Muscle layer of colon (tissue), 2 donors: ENCODE results near the gene GFI1.
"Not testable (repeated sequence)": the region's sequence is repeated elsewhere in the genome, so short reads cannot be mapped to it uniquely, and the experiment has no call there.

Experiments used
- H3K27ac ChIP-seq: one replicate; pipeline ENCODE4 v1.7.0; 2013; ENCODE audit warnings: low read depth, mild to moderate bottlenecking, low read length, moderate library complexity
- H3K27me3 ChIP-seq, 2 donors: one replicate each; pipeline ENCODE4 v1.7.0; 2013; ENCODE audit warnings: low read length in 2 of 2, mild to moderate bottlenecking in 2 of 2; ENCODE audit not compliant: insufficient read depth in 2 of 2, control insufficient read depth in 1 of 2
- H3K36me3 ChIP-seq: one replicate; pipeline ENCODE4 v1.7.0; 2013; ENCODE audit warnings: mild to moderate bottlenecking, low read length; ENCODE audit not compliant: insufficient read depth
- H3K4me1 ChIP-seq: one replicate; pipeline ENCODE4 v1.7.0; 2013; ENCODE audit warnings: mild to moderate bottlenecking, low read length; ENCODE audit not compliant: insufficient read depth
- H3K4me3 ChIP-seq, 2 donors: one replicate each; pipeline ENCODE4 v1.7.0; 2013; ENCODE audit warnings: low read length in 2 of 2, low read depth in 1 of 2, mild to moderate bottlenecking in 1 of 2, moderate library complexity in 1 of 2
- H3K9ac ChIP-seq: one replicate; pipeline ENCODE4 v1.7.0; 2013; ENCODE audit warnings: low read length
- H3K9me3 ChIP-seq: one replicate; pipeline ENCODE4 v1.7.0; 2013; ENCODE audit warnings: mild to moderate bottlenecking, low read length
- donor health status: abdominal sarcoma.
- donor health status: Adenocarcinoma of cecum.

Gene GFI1

GRCh38 chr1:92447976-92448375, 38.7 kb downstream of the GFI1 start:
- no peak overlapping the region for H3K27ac ChIP-seq
- H3K9me3 ChIP-seq: no peaks in the 10 kb centered on the region
- H3K27me3 ChIP-seq: no peaks in the 10 kb centered on the region
- no peaks in the 10 kb centered on the region for H3K36me3 ChIP-seq
- H3K4me3 ChIP-seq: no peak overlapping the region
- H3K4me1 ChIP-seq: no peaks in the 10 kb centered on the region
- H3K9ac ChIP-seq: no peak overlapping the region

GRCh38 chr1:92447033-92447681, 39.6 kb downstream of the GFI1 start:
- no peak overlapping the region for H3K27ac ChIP-seq
- H3K4me3 ChIP-seq: no peak overlapping the region
- H3K27me3 ChIP-seq: no peaks in the 10 kb centered on the region
- no peaks in the 10 kb centered on the region for H3K9me3 ChIP-seq
- H3K36me3 ChIP-seq: no peaks in the 10 kb centered on the region
- no peaks in the 10 kb centered on the region for H3K4me1 ChIP-seq
- no peak overlapping the region for H3K9ac ChIP-seq

GRCh38 chr1:92446546-92446945, 40.2 kb downstream of the GFI1 start:
- Histone ChIP-seq H3K4me3 (no peak overlapping the region), H3K4me1 (no peaks in the 10 kb centered on the region), H3K9ac (no peak overlapping the region)

GRCh38 chr1:92445865-92446264, 40.9 kb downstream of the GFI1 start:
- Histone ChIP-seq H3K27me3 (no peaks in the 10 kb centered on the region), H3K27ac (no peak overlapping the region), H3K36me3 (no peaks in the 10 kb centered on the region), H3K9ac (no peak overlapping the region), H3K9me3 (no peaks in the 10 kb centered on the region), H3K4me3 (no peak overlapping the region), H3K4me1 (no peaks in the 10 kb centered on the region)

More at GRCh38 chr1:92446546-92446945, 40.2 kb downstream of the GFI1 start:
- H3K27ac ChIP-seq: no peak overlapping the region
- no peaks in the 10 kb centered on the region for H3K9me3 ChIP-seq
- H3K27me3 ChIP-seq: no peaks in the 10 kb centered on the region
- no peaks in the 10 kb centered on the region for H3K36me3 ChIP-seq

- H3K27ac ChIP-seq: no peak overlapping the region
- H3K4me3 ChIP-seq: no peak overlapping the region
- H3K9me3 ChIP-seq: no peaks in the 10 kb centered on the region
- H3K27me3 ChIP-seq: no peaks in the 10 kb centered on the region
- no peaks in the 10 kb centered on the region for H3K36me3 ChIP-seq
- H3K4me1 ChIP-seq: no peaks in the 10 kb centered on the region
- H3K9ac ChIP-seq: no peak overlapping the region
Observed at GRCh38 chr1:92444351-92444750, 42.4 kb downstream of the GFI1 start.

- Histone ChIP-seq H3K9ac (no peak overlapping the region), H3K27ac (no peak overlapping the region), H3K27me3 (no peaks in the 10 kb centered on the region)
Observed at GRCh38 chr1:92443893-92444292, 42.8 kb downstream of the GFI1 start.

GRCh38 chr1:92442351-92442750, 44.4 kb downstream of the GFI1 start:
- Histone ChIP-seq H3K36me3 (no peaks in the 10 kb centered on the region), H3K4me1 (no peaks in the 10 kb centered on the region), H3K27me3 (no peaks in the 10 kb centered on the region), H3K9me3 (no peaks in the 10 kb centered on the region), H3K27ac (no peak overlapping the region), H3K9ac (no peak overlapping the region), H3K4me3 (no peak overlapping the region)

More at GRCh38 chr1:92443893-92444292, 42.8 kb downstream of the GFI1 start:
- no peaks in the 10 kb centered on the region for H3K36me3 ChIP-seq
- H3K4me1 ChIP-seq: no peaks in the 10 kb centered on the region
- H3K9me3 ChIP-seq: no peaks in the 10 kb centered on the region
- no peak overlapping the region for H3K4me3 ChIP-seq

- H3K27ac ChIP-seq: no peak overlapping the region
Observed at GRCh38 chr1:92441697-92442342, 44.9 kb downstream of the GFI1 start.

GRCh38 chr1:92441316-92441696, 45.4 kb downstream of the GFI1 start:
- Histone ChIP-seq H3K27ac (no peak overlapping the region), H3K27me3 (no peaks in the 10 kb centered on the region), H3K4me1 (no peaks in the 10 kb centered on the region), H3K4me3 (no peak overlapping the region), H3K9me3 (no peaks in the 10 kb centered on the region), H3K9ac (no peak overlapping the region), H3K36me3 (no peaks in the 10 kb centered on the region)

More at GRCh38 chr1:92441697-92442342, 44.9 kb downstream of the GFI1 start:
- H3K9me3 ChIP-seq: no peaks in the 10 kb centered on the region
- H3K4me1 ChIP-seq: no peaks in the 10 kb centered on the region
- no peaks in the 10 kb centered on the region for H3K36me3 ChIP-seq
- H3K27me3 ChIP-seq: no peaks in the 10 kb centered on the region
- H3K4me3 ChIP-seq: no peak overlapping the region
- H3K9ac ChIP-seq: no peak overlapping the region

- no peak overlapping the region for H3K27ac ChIP-seq
- H3K9me3 ChIP-seq: no peaks in the 10 kb centered on the region
- H3K36me3 ChIP-seq: no peaks in the 10 kb centered on the region
- H3K4me3 ChIP-seq: no peak overlapping the region
- H3K27me3 ChIP-seq: no peaks in the 10 kb centered on the region
- no peaks in the 10 kb centered on the region for H3K4me1 ChIP-seq
- no peak overlapping the region for H3K9ac ChIP-seq
Observed at GRCh38 chr1:92439291-92439690, 47.4 kb downstream of the GFI1 start.

GRCh38 chr1:92434572-92434971, 52.2 kb downstream of the GFI1 start:
- not testable (repeated sequence) for H3K9me3 ChIP-seq, H3K4me3 ChIP-seq, H3K36me3 ChIP-seq

GRCh38 chr1:92430030-92430429, 56.7 kb downstream of the GFI1 start:
- no peaks in the 10 kb centered on the region for H3K4me1 ChIP-seq
- H3K27me3 ChIP-seq: no peaks in the 10 kb centered on the region
- no peak overlapping the region for H3K27ac ChIP-seq
- H3K36me3 ChIP-seq: no peaks in the 10 kb centered on the region
- H3K9me3 ChIP-seq: no peaks in the 10 kb centered on the region
- no peak overlapping the region for H3K9ac ChIP-seq
- H3K4me3 ChIP-seq: no peak overlapping the region

More at GRCh38 chr1:92434572-92434971, 52.2 kb downstream of the GFI1 start:
- not testable (repeated sequence) for H3K4me1 ChIP-seq, H3K27ac ChIP-seq, H3K27me3 ChIP-seq, H3K9ac ChIP-seq
